Psoas muscle (tissue), 8 donors: ENCODE results near the gene LRRC4C. TPM values are rescaled to one million over a fixed set of nuclear protein-coding genes. Genes with fewer than 3 reads are reported as not detected.
"Not testable (repeated sequence)": the region's sequence is repeated elsewhere in the genome, so short reads cannot be mapped to it uniquely, and the experiment has no call there.

Experiments used
- ATAC-seq, 4 donors: fragments of 200-7000 bp; cut with Tn5 transposase; one replicate each; pipeline ENCODE4 v1.9.1; 2020; ENCODE audit warnings: moderate library complexity in 3 of 4, mild to moderate bottlenecking in 2 of 4
- DNase-seq, 2 donors: peaks; one replicate each; pipeline ENCODE4 v3.0.0-alpha.2; 2020
- H3K27ac ChIP-seq: fragments of 200-600 bp; one replicate; pipeline ENCODE4 v1.8.0; 2022
- H3K27me3 ChIP-seq, 3 donors: fragments of 200-600 bp in 1 of 3; one replicate each; pipeline versions ENCODE4 v1.6.1 to v1.8.0; 2013 to 2022; ENCODE audit warnings: low read length in 2 of 3, mild to moderate bottlenecking in 2 of 3, moderate library complexity in 1 of 3; ENCODE audit not compliant: insufficient read depth in 3 of 3
- H3K36me3 ChIP-seq, 2 donors: fragments of 200-600 bp in 1 of 2; one replicate each; pipeline versions ENCODE4 v1.6.1 to v1.8.0; 2013 to 2022; ENCODE audit warnings: low read depth in 1 of 2, mild to moderate bottlenecking in 1 of 2, moderate library complexity in 1 of 2; ENCODE audit not compliant: insufficient read depth in 1 of 2
- H3K4me1 ChIP-seq: fragments of 200-600 bp; one replicate; pipeline ENCODE4 v1.8.0; 2022
- H3K4me3 ChIP-seq: fragments of 200-600 bp; one replicate; pipeline ENCODE4 v1.8.0; 2022; ENCODE audit warnings: mild to moderate bottlenecking
- H3K9me3 ChIP-seq: fragments of 200-600 bp; one replicate; pipeline ENCODE4 v1.8.0; 2022
- CTCF ChIP-seq: fragments of 200-600 bp; IDR thresholded peaks from one replicate; pipeline ENCODE4 v1.8.0; 2022; ENCODE audit warnings: antibody characterized with exemption
- WGBS, 3 donors: extraction: QIAGEN DNeasy Blood & Tissue Kit; methylation state at CpG; one replicate each; pipeline versions ENCODE4 v1.1.6 to v1.1.7; 2013; 5-methylcytosine and 5-hydroxymethylcytosine counted together
- intact Hi-C, 2 donors: fragments of 100-400 bp; cut with DNase I; formaldehyde crosslinking; loops; one replicate each; pipeline versions ENCODE4 v1.11.0 to v1.14.2; 2022
- polyA plus RNA-seq, 3 donors: library from polyadenylated mRNA; stranded (reverse); fragments of 200-250 nt; gene quantifications; one replicate each; pipeline ENCODE4 v1.2.3, GENCODE V29; 2013
- total RNA-seq, 4 donors: library from RNA; stranded (reverse); fragmentation: NEBNext Ultra II Directional in 2 of 4; extraction: Animal tissue kit (Norgen Biotek cat#: 25700) in 2 of 4; gene quantifications; one replicate each; pipeline versions ENCODE4 v1.2.1 to v1.2.4, GENCODE V29; 2021 to 2023
- donor health status: healthy with polysubstance abuse.
- donor health status: DM: no; HTN: no; CAD: no; lungs with moderate emphysema.
- donor health status: Bipolar disorder and iron deficiency.
- donor health status: healthy.
- donor health status: DM: yes; HTN: yes; CAD: no.
- donor health status: DM: no; HTN: no; CAD: no.
- donor health status: DM: no; HTN: no; CAD: no.
- donor health status: DM: yes; HTN: yes; CAD: no.

LRRC4C gene
- total and polyA plus RNA-seq, 7 donors: 0.04 to 0.34 (median 0.12) TPM; not detected in 1

- no peak for DNase-seq
- 85 to 87% (median 85%) methylated on average over 1 of the region's 1 CpG for WGBS, 3 donors
- no peak for ATAC-seq
- H3K27ac ChIP-seq: no peak overlapping the region
- H3K27me3 ChIP-seq: no peaks in the 10 kb centered on the region
- no peaks in the 10 kb centered on the region for H3K4me1 ChIP-seq
- no peak overlapping the region for H3K4me3 ChIP-seq
- H3K36me3 ChIP-seq: no peaks in the 10 kb centered on the region
- no peaks in the 10 kb centered on the region for H3K9me3 ChIP-seq
- no peak for TF ChIP-seq CTCF
- intact Hi-C loops: no loop called here
Observed at GRCh38 chr11:40567392-40567791, 892.1 kb downstream of the LRRC4C start.

DNA sequence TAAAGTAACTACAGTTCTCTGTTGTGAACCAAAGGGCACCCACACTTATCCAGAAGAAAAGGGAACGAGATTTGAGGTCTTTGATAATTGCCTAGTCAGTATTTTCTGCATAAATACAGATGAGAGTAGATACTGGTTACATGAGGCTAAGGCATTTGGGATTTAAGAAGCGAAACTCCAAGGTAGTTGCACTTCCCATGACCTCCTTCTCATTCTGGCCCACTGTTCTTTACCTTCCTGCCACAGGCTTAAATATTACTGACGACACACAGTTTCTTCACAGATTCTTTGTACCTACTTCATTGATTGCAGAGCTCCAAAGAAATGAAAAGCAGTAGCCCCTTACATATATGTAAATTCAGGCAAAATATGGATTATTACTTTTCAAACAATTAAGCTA lies 915.3 kb downstream of the LRRC4C start:
- Histone ChIP-seq H3K36me3 (no peaks in the 10 kb centered on the region), H3K9me3 (no peaks in the 10 kb centered on the region), H3K4me3 (no peak overlapping the region), H3K27ac (no peak overlapping the region), H3K27me3 (no peaks in the 10 kb centered on the region), H3K4me1 (no peaks in the 10 kb centered on the region)
- WGBS, 3 donors: 43 to 55% (median 51%) methylated on average over 3 of the region's 3 CpGs
- intact Hi-C loops: no loop called here
- ATAC-seq (no peak), DNase-seq (no peak)
- TF ChIP-seq CTCF: no peak

DNA sequence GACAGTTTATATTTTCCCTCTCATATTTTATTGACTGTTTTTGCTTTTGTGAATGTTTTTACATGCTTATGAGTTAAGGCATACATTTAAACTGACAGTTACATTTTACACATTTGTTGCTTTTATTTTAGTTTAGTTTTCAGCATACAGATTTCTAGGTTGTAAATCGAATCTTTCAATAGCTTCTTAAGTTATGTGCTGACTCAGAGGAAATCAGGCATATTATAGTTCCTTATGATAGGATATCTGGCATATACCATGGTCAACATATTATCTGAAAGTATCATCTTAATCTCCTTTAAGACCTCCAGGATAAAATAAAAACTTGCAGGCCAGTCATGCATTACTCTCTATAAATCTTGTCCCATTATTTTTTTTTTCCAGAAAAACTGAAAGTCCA lies 916.6 kb downstream of the LRRC4C start:
- Histone ChIP-seq H3K27ac (no peak overlapping the region), H3K9me3 (no peaks in the 10 kb centered on the region), H3K27me3 (no peaks in the 10 kb centered on the region), H3K4me3 (no peak overlapping the region), H3K36me3 (no peaks in the 10 kb centered on the region), H3K4me1 (no peaks in the 10 kb centered on the region)
- no peak for TF ChIP-seq CTCF
- DNase-seq (no peak), ATAC-seq (no peak)
- intact Hi-C loops: no loop called here
- 43 to 62% (median 46%) methylated on average over 1 of the region's 1 CpG for WGBS, 3 donors

DNA sequence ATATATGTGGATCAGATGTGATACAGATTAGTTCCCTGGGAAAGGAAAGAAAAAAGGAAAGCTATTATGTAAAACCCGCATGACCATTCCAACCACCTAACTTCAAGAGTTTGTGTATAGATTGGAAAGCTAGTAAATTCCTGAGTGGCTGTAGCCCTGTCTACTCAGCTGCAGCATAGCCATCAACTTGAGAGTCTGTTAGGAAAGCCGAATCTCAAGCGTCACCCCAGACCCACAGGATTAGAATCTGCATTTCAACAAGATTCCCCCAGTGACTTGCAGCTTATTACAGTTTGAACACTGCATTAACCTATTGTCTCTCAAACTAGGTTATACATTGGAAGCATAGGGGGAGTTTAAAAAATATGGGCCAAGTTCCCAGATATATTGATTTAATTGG lies 921.7 kb downstream of the LRRC4C start:
- 45 to 54% (median 50%) methylated on average over 3 of the region's 3 CpGs for WGBS, 3 donors
- ATAC-seq: no peak
- no peak for DNase-seq
- no peak overlapping the region for H3K4me3 ChIP-seq
- TF ChIP-seq CTCF: no peak
- no peaks in the 10 kb centered on the region for H3K36me3 ChIP-seq
- H3K4me1 ChIP-seq: no peaks in the 10 kb centered on the region
- no peaks in the 10 kb centered on the region for H3K9me3 ChIP-seq
- intact Hi-C loops: no loop called here
- no peak overlapping the region for H3K27ac ChIP-seq
- H3K27me3 ChIP-seq: no peaks in the 10 kb centered on the region

DNA sequence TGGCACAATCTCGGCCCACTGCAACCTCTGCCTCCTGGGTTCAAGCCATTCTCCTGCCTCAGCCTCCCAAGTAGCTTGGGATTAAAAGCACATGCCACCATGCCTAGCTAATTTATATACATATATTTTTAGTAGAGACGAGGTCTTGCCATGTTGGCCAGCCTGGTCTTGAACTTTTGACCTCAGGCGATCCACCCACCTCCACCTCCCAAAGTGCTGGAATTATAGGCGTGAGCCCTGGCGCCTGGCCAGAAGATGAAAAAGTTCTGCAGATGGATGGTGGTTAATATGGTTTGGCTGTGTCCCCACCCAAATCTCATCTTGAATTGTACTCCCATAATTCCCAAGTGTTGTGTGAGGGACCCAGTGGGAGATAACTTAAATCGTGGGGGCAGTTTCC lies 937.4 kb downstream of the LRRC4C start:
- DNase-seq, intact Hi-C loops, H3K36me3 ChIP-seq, H3K4me1 ChIP-seq, ATAC-seq, H3K27ac ChIP-seq, H3K4me3 ChIP-seq, H3K27me3 ChIP-seq, H3K9me3 ChIP-seq: not testable (repeated sequence)
- 82 to 87% (median 83%) methylated on average over 6 of the region's 6 CpGs for WGBS, 3 donors
